Heart right ventricle (tissue), 16 donors: ENCODE data around the gene ZNF670. TPM values are rescaled to one million over a fixed set of nuclear protein-coding genes. Genes with fewer than 3 reads are reported as not detected.

ENCODE experiments used
- ATAC-seq, 8 donors: fragments of 200-7000 bp; cut with Tn5 transposase; one replicate each; pipeline ENCODE4 v1.9.1; 2020; ENCODE audit warnings: mild to moderate bottlenecking in 8 of 8, moderate library complexity in 8 of 8, moderate number of reproducible peaks in 1 of 8
- DNase-seq, 2 donors: peaks; one replicate each; pipeline ENCODE4 v3.0.0-alpha.2; 2020
- H3K27ac ChIP-seq, 10 donors: fragments of 200-600 bp; sonication (generic) in 2 of 10; one replicate each; pipeline versions ENCODE4 v1.5.0 to v1.8.0; 2020 to 2022; ENCODE audit warnings: mild to moderate bottlenecking in 3 of 10
- H3K27me3 ChIP-seq, 7 donors: fragments of 200-600 bp; one replicate each; pipeline ENCODE4 v1.8.0; 2021 to 2022; ENCODE audit warnings: mild to moderate bottlenecking in 2 of 7
- H3K36me3 ChIP-seq, 9 donors: fragments of 200-600 bp; sonication (generic) in 1 of 9; one replicate each; pipeline versions ENCODE4 v1.5.0 to v1.8.0; 2020 to 2022; ENCODE audit warnings: mild to moderate bottlenecking in 2 of 9
- H3K4me1 ChIP-seq, 9 donors: fragments of 200-600 bp; sonication (generic) in 1 of 9; one replicate each; pipeline versions ENCODE4 v1.5.0 to v1.8.0; 2020 to 2022; ENCODE audit warnings: mild to moderate bottlenecking in 4 of 9
- H3K4me3 ChIP-seq, 10 donors: fragments of 200-600 bp; sonication (generic) in 2 of 10; one replicate each; pipeline versions ENCODE4 v1.5.0 to v1.8.0; 2020 to 2022; ENCODE audit warnings: mild to moderate bottlenecking in 7 of 10, moderate library complexity in 2 of 10
- H3K9me3 ChIP-seq, 11 donors: fragments of 200-600 bp in 10 of 11; sonication (generic) in 2 of 11; one replicate each; pipeline versions ENCODE4 v1.5.0 to v1.8.0; 2013 to 2022; ENCODE audit warnings: mild to moderate bottlenecking in 2 of 11, control low read depth in 1 of 11, moderate library complexity in 1 of 11
- CTCF ChIP-seq, 9 donors: fragments of 200-600 bp; sonication (generic) in 2 of 9; IDR thresholded peaks; one replicate each; pipeline versions ENCODE4 v1.5.0 to v1.8.0; 2021 to 2022; ENCODE audit warnings: antibody characterized with exemption in 9 of 9, mild to moderate bottlenecking in 5 of 9, moderate library complexity in 1 of 9
- WGBS, 2 donors: extraction: QIAGEN DNeasy Blood & Tissue Kit; methylation state at CpG; one replicate each; pipeline ENCODE4 v1.1.7; 2013; ENCODE audit warnings: inconsistent platforms in 1 of 2; 5-methylcytosine and 5-hydroxymethylcytosine counted together
- intact Hi-C, 10 donors: fragments of 100-400 bp; cut with DNase I; formaldehyde crosslinking; loops; one replicate each; pipeline versions ENCODE4 v1.11.1 to v1.14.2; 2022
- polyA plus RNA-seq, 2 donors: library from polyadenylated mRNA; stranded (reverse); fragments of 200-250 nt; gene quantifications; one replicate each; pipeline ENCODE4 v1.2.3, GENCODE V29; 2013
- total RNA-seq, 10 donors: library from RNA; stranded (reverse); fragmentation: NEBNext Ultra II Directional in 3 of 10; extraction: Animal tissue kit (Norgen Biotek cat#: 25700) in 3 of 10; gene quantifications; one replicate each; pipeline versions ENCODE4 v1.2.1 to v1.2.4, GENCODE V29; 2021 to 2023
- donor health status: Arrhythmogenic right ventricular cardiomyopathy.
- donor health status: ischemic (EF 13 %, LVEDD 7.1; RV severe dilation, severe dysfunction).
- donor health status: healthy with polysubstance abuse.
- donor health status: DM: no; HTN: yes; CAD: no.
- donor health status: DM: no; HTN: no; CAD: no.
- donor health status: ischemic (EF 25% LVEDD 6.9; RV normal size, moderate dysfunction).
- donor health status: ischemic (EF 25% LVEDD 5.7; RV mildly dilated, moderate dysfunction).
- donor health status: healthy.
- donor health status: DM: yes; HTN: yes; CAD: no.
- donor health status: Ischemic cardiomyopathy.
- donor health status: ischemic (EF 35%, LVEDD 5.7; RV mildly dilated, moderate dysfunction).
- donor health status: nonischemic (EF 11% LVEDD 7.7; RV severe dilation, severe dysfunction).
- donor health status: DM: yes; HTN: yes; CAD: no.
- donor health status: PGD.
- donor health status: ischemic (EF 29% LVEDD 5.4; RV normal size, mild dysfunction).
- donor health status: nonischemic (EF 23%, LVEDD 6.1; RV moderate dilation, normal function).

ZNF670 gene
- total and polyA plus RNA-seq, 12 donors: 0.42 to 1.6 (median 1.3) TPM

DNA sequence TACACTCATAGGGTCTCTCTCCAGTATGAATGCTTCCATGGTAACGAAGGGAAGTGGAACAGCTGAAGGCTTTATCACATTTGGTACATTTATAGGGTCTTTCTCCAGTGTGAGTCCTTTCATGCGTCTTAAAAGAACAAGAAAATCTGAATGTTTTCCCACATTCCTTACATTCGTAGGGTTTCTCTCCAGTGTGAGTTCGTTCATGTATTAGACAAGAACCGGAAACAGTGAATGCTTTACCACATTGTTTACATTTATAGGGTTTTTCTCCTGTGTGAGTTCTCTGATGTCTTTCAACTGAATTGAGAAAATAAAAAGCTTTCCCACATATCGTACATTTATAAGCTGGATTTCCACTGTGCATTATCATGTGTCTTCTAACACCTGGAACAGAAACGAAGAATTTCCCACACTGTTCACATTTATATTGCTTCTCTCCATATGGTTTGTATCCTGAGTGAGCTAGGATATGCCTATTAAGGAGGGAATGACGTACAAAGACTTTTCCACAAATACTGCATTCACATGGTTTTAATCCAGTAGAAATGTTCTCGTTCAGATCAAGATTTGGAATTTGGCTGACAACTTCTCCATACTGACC, 22.2 kb upstream of the ZNF670 start:
- DNase-seq (no peak), ATAC-seq (no peak)
- no peak overlapping the region for H3K27ac ChIP-seq
- intact Hi-C loops: loop anchor here in 2 of 10 donors (10.0 kb wide), 1 partner anchor 234 kb away; the partner anchor contains the start of gene ZNF496 (in 2 of the 2)
- peaks cover 0 to 79% (median 11%) of the 10 kb centered on the region in 11 donors for H3K9me3 ChIP-seq
- H3K36me3 ChIP-seq: peaks cover 0 to 58% (median 36%) of the 10 kb centered on the region in 9 donors
- TF ChIP-seq CTCF (IDR thresholded peaks at IDR 0.05): no peak
- H3K4me3 ChIP-seq: no peak overlapping the region
- WGBS, 2 donors: 98 to 99% methylated on average over 9 of the region's 9 CpGs
- no peaks in the 10 kb centered on the region for H3K27me3 ChIP-seq
- H3K4me1 ChIP-seq: peaks cover 0 to 21% (median 14%) of the 10 kb centered on the region in 9 donors

DNA sequence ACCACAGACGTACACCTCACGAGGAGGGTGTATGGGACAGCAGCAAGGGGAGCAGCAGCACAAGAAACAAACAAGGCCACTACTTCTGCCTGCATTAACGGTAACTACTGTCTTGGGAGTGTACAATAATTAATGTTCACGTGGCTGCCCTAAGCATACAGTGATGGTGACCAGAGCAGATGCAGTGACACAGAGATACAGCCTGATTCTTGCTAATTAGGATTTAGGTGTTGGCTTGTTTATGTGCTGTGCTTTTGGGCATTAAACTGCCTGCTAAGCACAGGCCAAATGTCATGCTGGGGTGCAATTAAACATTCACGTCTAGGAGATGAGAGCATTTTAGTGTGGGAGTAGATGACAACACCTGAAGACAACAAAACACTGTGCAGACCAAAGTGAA, 18.3 kb upstream of the ZNF670 start:
- no peak for ATAC-seq
- Histone ChIP-seq H3K36me3 (peaks cover 0 to 53% (median 33%) of the 10 kb centered on the region in 9 donors), H3K4me1 (no peaks in the 10 kb centered on the region), H3K27me3 (no peaks in the 10 kb centered on the region), H3K4me3 (no peak overlapping the region), H3K9me3 (peaks cover 0 to 80% (median 11%) of the 10 kb centered on the region in 11 donors), H3K27ac (no peak overlapping the region)
- DNase-seq: no peak
- intact Hi-C loops: no loop called here
- 90 to 95% methylated on average over 5 of the region's 5 CpGs for WGBS, 2 donors
- no peak for TF ChIP-seq CTCF (IDR thresholded peaks at IDR 0.05)

- Histone ChIP-seq H3K9me3 (peaks cover 0 to 76% (median 11%) of the 10 kb centered on the region in 11 donors), H3K4me3 (no peak overlapping the region), H3K27ac (no peak overlapping the region), H3K27me3 (no peaks in the 10 kb centered on the region), H3K36me3 (peaks cover 0 to 48% (median 28%) of the 10 kb centered on the region in 9 donors), H3K4me1 (no peaks in the 10 kb centered on the region)
- TF ChIP-seq CTCF (IDR thresholded peaks at IDR 0.05): no peak
- intact Hi-C loops: no loop called here
- WGBS, 2 donors: 85 to 89% methylated on average over 5 of the region's 5 CpGs
- ATAC-seq (no peak), DNase-seq (no peak)
Observed at GRCh38 chr1:247096544-247096943, 17.9 kb upstream of the ZNF670 start.

- DNase-seq: no peak
- peaks cover 0 to 72% (median 11%) of the 10 kb centered on the region in 11 donors for H3K9me3 ChIP-seq
- WGBS, 2 donors: 94 to 97% methylated on average over 3 of the region's 3 CpGs
- H3K27me3 ChIP-seq: no peaks in the 10 kb centered on the region
- no peak for ATAC-seq
- H3K27ac ChIP-seq: no peak overlapping the region
- H3K4me3 ChIP-seq: no peak overlapping the region
- intact Hi-C loops: no loop called here
- peaks cover 0 to 44% (median 24%) of the 10 kb centered on the region in 9 donors for H3K36me3 ChIP-seq
- TF ChIP-seq CTCF (IDR thresholded peaks at IDR 0.05): no peak
- no peaks in the 10 kb centered on the region for H3K4me1 ChIP-seq
Observed at GRCh38 chr1:247096112-247096511, 17.5 kb upstream of the ZNF670 start.
